Measurements from ENCODE around the gene PRPF31.

PRPF31 gene

DNA sequence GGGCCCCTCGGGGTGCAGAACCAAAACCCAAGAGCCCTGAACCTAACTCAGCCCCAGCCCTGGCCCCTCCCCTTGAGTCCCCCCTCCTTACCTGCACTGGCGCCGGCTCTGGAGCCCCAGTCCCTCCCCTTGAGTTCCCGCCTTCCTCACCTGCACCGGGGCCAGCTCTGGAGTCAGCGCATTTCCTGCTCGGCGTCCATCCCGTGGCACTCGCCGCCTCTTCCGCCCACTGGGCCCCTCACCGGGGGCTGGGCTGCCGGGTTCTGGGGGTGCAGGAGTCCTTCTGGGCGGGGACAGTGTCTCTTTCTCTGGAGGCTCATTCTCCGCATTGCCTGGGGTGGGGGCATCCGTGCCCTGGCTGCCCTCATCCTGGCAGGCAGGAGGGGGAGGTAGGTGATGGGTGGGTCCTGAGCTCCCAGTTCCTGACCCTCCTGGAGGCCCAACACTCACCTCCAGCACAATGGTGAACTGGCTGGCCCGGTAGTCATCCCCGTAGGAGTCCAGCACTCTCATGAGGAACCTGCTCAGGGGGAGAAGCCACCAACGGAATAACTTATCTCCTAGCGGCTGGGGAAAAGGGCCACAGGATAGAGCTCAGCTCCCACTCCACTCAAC lies 7.6 kb upstream of the PRPF31 start:
- no peak for DNase-seq

DNA sequence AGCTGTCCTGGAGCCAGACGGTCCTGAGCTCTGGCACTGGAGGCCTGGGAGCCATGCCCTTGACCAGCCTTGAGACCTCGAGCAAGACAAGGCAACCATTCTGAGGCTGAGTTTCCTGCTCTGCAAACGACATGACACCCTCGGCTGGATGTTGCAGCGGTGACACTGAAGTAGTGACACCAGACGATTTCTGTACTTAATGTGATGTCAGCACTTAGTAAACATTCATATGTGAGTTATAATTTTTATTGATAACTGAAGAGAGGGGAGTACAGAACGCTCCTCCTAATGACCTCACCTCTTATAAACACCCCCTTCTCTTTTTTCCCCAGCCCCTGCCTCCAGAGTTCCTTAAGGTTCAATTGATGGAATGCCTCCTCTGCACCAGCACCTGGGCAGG lies 7.1 kb upstream of the PRPF31 start:
- no peak for DNase-seq

DNA sequence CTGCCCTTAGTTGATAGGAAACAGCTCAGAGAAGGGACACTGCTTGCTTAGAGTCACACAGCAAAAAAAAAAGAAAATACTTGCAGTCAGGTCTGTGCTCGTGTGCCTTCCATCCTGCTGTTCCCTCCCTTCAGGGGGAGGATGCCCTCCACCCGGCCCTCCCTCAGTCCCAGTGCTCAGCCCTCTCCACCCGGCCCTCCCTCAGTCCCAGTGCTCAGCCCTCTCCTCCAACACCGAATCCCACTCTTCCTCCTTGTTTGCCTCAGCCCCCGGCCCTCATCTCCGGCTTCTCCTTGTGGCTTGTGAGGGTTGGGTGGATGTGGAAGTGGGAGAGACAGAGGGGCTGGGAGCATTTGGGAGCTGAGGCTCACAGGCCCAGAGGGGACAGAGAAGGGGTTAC lies 5.9 kb upstream of the PRPF31 start:
- no peak for DNase-seq

DNA sequence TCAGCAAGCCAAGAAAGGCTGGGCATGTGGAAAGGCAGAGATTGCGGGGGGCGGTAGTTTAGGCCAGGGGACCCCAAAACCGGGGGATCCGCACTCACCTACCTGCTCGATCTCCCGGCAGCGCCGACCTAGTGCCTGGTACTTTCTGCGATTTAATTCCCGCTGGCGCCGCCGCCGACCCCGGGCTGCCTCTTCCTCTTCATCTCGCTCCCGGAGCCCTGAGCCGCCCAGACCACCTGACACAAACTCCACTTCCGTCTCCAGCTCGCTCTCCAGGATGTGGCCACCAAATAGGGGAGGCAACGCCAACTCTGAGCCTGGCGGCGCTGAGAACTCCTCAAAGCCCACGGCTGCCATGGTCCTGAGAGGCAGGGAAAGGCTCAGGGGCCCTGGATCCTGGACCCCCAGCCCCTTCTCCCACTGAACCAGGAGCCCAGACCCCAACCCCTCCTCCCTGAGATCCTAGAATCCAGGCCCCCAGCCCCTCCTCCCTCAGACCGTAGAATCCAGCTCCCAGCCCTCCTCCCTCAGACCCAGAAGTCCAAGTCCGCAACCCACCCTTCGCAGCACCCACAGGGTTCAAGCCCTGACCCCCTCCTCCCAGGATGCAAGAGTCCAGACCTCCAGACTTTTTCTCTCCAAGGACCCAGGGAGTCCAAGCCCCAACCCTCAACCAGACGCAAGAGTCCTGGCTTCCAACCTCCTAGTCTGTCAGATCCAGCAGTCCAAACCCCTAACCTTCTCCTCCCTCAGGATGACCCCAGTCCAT lies 1.0 kb upstream of the PRPF31 start:
- peak; percentile 45 to 51 for DNase-seq

DNA sequence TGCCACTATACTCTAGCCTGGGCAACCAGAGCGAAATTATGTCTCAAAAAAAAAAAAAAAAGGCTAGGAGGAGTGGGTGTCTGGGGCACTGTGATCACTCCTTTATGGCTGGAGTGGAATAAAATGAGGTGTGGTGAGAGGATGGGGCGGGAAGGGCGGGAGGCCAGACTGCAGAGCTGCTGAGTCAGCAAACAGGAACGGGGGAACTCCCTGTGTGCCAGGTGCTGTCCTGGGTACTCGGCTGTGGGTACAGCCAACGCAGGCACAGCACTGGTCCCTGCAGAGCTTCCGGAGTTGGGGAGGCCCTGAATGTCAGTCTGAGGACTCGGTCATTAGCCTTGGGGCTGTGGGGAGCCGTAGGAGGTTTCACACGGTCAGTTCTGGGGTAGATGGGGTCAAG lies 5.7 kb downstream of the PRPF31 start:
- no peak for DNase-seq

DNA sequence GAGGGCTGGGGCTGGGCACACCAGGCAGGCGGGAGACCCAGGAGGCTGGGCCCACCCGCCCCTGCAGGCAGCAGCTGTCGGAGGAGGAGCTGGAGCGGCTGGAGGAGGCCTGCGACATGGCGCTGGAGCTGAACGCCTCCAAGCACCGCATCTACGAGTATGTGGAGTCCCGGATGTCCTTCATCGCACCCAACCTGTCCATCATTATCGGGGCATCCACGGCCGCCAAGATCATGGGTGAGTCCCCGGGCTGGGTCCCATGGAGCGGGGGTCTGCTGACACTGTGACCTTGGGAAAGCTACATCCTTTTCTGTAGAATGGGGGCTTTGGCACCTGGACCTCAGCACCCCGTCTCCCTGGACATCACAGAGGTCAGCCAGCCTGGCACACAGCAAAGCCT lies 8.1 kb downstream of the PRPF31 start:
- DNase-seq: no peak

DNA sequence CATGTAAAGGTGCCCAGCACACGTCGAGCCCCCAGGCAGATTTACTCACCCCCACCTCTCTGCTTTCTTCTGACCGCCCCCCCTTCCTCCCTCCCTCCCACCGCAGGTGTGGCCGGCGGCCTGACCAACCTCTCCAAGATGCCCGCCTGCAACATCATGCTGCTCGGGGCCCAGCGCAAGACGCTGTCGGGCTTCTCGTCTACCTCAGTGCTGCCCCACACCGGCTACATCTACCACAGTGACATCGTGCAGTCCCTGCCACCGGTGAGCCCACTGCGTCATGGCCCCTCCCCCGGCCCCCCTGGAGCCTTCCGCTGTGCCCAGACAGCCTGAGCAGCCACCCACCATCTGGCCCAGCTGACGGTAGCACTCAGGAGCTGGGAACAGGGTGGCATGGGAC lies 8.8 kb downstream of the PRPF31 start:
- DNase-seq: no peak

DNA sequence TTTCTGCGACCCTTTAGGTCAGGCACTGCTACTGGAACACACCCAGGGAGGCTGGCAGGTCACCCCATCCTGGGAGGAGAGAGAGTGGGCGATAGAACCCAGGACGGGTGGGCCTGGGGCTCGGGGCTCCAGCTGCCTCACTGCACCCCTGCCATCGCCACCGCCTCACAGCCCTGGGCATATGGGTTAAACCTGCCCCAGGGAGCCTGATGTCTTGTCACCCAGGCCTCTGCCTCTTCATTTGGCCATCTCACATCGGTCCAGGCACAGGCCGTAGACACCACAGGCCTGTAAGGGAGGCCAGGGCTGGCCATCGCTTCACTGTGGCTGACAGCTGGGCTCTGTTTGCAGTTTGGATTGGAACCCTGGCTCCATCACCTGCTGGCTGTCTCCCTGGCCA lies 10.2 kb downstream of the PRPF31 start:
- no peak for DNase-seq

DNA sequence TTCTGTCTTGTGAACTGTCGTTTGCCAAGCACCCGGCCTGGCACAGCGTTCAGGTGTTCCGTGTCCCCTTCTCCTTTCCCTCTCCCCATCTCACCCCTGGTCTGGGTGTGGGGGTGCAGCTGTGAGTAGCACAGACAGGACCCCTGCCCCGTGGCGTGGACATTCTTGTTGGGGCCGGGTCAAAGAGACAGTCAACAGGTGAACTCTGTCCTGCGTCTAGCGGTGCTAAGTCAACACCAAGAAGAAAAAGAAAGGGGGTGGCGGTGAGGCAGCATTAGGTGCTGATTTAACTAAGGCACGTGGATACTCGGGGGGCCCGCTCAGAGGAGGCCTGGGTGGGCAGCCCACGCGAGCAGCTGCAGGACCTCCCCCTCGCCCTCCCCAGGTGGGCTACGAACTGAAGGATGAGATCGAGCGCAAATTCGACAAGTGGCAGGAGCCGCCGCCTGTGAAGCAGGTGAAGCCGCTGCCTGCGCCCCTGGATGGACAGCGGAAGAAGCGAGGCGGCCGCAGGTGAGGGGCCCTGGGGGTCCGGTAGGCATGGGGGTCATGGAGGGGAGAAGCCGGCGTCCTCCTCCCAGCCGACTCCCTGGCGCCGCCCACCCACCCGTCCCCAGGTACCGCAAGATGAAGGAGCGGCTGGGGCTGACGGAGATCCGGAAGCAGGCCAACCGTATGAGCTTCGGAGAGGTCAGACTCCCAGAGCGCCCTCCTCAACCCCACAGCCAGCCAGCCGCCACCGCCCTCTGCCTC lies 12.3 kb downstream of the PRPF31 start:
- DNase-seq: no peak

DNA sequence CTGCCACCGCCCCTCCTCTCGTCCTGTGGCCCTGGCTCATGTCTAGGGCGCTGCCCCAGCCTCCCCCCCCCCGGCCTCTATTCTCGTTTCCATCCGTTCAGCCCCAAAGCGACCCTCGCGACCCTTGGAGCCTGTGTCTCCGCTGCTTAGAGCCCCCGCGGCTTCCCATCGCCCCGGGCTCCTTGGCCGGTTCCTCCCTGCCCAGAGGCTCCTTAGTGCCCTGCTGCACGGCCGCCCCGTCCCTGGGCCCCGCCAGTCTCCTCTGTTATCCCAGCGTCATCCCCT lies 12.8 kb downstream of the PRPF31 start:
- no peak for DNase-seq

DNA sequence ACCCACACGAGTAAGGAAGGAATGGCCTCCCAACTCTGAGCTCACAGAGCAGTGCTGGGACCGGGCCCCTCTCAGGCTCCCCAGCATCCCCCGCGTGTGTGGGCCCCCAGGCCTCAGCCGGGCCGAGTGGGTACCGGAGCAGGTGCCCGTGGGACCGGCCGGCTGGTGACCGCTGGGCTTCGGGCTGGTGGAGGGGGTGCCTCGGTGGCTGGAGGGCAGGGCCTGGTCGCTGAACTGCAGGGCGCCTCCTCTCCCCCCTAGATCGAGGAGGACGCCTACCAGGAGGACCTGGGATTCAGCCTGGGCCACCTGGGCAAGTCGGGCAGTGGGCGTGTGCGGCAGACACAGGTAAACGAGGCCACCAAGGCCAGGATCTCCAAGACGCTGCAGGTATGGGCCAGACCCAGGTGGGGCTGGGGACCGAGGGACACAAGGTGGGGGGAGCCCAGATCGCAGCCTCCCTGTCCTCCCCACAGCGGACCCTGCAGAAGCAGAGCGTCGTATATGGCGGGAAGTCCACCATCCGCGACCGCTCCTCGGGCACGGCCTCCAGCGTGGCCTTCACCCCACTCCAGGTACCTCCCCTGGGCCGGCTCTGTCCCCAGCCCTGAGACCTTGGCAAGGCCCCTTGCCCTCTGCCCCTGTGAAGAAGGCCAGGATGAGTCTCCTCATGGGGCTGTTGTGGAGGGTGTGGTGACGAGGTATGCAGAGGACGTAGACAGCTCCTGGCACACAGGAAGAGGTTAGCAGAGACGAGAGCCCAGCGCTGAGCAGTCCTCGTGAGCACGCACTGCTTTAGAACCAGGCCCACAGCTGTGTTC lies 13.5 kb downstream of the PRPF31 start:
- DNase-seq: no peak

DNA sequence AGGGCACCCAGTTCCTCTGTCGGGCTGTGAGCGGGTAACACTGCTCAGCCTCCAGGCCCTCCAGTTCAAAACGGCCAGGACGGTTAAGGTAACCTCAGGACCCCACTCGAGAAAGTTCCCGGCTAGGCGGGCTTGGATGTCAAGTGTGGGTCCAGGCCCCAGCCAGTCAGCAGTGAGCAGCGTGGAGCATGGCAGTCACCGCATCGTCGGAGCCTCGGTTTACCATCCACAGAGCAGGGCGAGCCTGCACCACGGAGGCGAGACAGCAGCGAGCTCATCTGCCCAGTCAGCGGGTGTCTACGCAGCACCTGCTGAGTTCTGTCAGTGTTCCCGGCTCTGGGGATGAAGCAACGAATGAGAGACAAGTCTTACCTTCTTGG lies 14.1 kb downstream of the PRPF31 start:
- DNase-seq: no peak

DNA sequence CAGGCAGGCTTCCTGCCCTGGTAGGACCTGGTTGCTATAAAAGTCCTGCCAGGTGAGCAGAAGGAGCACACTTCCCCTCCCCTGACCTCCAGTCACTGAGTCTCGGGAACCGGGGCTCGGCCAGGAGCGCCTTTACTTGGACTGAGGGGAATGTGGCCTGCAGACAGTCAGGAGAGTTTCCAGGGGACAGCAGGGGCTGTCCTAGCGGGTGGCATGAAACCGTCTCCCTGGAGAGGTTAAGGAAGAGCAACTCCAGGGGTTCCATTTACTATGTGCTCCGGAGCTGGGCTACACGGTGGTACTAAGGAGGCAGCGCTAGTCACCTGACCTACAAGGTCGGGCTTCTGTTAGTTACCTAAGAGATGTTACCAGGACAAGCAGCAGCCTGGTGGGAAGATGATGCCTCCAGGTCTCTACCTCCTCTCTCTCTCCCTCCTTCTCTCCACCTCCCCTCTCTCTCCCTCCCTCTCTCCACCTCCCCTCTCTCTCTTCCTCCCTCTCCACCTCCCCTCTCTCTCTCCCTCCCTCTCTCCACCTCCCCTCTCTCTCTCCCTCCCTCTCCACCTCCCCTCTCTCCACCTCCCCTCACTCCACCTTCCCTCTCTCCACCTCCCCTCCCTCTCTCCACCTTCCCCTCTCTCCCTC lies 17.9 kb downstream of the PRPF31 start:
- peak in 1 of 2 experiments; percentile 2 for DNase-seq

DNA sequence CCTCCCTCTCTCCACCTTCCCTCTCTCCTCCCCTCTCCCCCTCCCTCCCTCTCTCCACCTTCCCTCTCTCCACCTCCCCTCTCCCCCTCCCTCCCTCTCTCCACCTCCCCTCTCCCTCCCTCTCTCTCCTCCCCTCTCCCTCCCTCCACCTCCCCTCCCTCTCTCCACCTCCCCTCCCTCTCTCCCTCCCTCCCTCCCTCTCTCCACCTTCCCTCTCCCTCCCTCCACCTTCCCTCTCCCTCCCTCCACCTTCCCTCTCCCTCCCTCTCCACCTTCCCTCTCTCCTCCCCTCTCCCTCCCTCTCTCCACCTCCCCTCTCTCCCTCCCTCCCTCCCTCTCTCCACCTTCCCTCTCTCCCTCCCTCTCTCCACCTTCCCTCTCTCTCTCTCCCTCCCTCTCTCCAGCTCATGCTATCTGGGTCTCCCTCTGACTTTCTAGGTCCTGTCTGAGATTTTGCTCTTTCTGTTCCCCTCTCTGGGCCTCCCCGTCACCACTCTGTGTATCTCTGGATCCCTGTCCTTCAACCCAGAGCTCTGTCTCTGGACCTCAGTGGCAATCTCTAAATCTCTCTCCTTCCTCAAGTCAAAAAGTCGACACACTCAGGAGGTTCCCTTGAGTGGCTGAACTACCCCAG lies 18.5 kb downstream of the PRPF31 start:
- DNase-seq: no peak

DNA sequence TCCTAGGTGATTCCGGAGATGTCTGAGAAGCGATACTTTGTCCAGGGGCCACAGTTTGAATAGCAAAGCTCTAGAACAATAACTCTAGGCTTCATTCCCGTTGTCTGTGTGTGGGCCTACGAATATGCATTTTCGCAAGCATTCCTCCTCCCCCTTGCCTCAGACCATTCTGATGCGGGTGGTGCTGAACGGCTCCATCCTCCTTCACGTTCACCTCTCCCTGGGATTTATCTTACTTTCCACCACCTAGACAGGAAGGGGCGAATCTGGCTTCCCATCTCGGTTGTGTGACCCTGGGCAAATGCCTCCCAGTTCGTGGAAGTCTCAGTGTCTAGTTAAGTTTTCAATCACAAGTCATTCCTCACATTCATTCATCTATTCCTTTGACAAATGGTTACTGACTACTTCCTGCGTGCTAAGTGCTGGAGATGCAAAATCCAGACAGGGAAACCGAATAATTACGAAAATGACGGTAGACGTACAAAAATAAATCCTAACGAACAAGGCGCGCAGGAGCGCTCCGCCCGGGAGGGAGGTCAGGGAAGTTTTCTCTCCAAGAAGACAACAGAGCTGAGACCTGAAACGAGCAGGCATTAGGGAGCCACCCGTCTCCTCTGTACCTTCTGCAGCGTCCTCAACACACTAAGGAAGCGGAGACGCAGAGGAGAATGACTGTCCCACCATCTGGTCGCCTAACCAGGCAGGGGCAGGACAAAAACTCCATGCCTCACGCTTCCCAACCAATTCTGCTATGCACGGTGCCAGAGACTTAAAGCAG lies 20.7 kb downstream of the PRPF31 start:
- DNase-seq: peak in 1 of 2 experiments; percentile 50

DNA sequence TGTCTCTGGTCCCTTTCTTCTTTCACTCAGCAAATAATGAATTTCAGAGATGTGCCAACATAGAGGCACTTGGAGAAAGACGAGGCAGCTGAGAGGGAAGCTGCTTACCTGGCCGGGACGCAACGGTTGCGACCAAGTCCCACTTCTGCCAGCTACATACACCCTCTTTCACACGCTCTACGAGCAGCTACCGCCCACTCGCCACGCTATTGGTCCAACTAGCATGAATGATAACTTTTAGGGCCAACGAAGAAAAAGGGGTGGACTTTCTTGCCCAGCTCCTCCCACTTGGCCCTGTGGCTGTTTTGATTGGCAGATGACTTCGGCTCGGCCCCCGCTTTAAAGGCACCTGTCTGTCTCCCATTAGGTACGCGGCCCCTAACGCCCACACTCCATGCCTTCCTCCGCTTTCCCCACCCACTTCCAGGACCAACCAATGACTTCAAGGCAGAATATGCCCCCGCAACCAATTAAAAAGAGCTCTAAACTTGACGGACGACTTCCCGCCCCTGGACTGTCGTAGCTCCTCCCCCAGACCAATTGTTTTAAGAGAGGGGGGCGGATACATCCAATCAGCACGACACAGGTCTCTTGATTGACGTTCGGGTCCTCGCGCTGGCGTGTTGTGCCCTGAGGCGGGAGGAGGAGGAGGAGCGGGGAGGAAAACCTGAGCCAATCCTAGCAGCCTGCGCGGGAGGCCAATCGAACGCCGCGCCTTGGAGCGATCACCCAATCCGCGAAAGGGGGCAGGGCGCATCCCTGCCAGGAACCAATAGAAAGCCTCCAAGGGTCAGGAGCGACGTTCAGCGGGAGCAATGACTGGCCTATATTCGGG lies 21.5 kb downstream of the PRPF31 start:
- peak; percentile 99 to 100 for DNase-seq

DNA sequence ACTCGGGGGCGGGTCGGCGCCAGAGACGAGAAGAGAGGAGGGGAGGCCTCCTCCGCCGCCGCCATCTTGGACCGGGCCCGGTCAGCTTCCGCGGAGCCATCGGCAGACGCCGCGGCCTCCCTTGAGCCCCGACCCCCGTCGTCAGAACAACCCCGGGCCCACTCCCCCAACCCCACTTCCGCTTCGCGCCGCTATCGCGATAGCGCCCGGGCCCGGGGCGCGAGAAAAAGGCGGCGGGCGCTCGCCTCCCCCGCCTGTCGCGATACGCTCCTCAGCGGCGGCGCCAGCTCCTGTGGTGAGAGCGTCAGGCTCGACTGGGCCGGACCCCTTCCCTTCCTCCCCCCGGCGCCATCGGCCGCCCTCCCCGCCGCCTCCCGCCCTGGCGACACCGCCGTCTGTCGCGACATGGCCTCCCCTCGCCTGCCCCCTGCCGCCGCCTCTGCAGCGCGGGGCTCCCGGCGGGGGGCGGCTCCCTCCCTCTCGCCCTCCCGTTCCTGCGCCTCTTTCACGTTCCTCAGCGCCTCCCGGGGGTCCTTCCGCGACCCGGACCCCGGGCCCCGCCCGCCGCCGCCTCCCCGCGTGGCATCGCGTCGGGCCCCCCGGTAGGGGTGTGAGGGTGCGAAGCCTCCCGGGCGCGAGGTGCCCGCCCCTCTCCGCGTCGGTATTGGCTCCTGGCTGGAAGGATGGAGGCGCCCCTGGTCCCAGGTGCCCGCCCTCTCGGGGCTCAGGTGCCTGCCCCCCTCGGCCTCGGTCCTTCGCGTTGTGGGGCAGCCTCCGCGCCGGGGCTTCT lies 22.3 kb downstream of the PRPF31 start, which contains the start of gene CNOT3:
CNOT3 (plus strand) TSS at position 64 of the 790 bp plus-strand sequence. CDS start 5,217 bp downstream, outside the sequence.
- no peak for DNase-seq

DNA sequence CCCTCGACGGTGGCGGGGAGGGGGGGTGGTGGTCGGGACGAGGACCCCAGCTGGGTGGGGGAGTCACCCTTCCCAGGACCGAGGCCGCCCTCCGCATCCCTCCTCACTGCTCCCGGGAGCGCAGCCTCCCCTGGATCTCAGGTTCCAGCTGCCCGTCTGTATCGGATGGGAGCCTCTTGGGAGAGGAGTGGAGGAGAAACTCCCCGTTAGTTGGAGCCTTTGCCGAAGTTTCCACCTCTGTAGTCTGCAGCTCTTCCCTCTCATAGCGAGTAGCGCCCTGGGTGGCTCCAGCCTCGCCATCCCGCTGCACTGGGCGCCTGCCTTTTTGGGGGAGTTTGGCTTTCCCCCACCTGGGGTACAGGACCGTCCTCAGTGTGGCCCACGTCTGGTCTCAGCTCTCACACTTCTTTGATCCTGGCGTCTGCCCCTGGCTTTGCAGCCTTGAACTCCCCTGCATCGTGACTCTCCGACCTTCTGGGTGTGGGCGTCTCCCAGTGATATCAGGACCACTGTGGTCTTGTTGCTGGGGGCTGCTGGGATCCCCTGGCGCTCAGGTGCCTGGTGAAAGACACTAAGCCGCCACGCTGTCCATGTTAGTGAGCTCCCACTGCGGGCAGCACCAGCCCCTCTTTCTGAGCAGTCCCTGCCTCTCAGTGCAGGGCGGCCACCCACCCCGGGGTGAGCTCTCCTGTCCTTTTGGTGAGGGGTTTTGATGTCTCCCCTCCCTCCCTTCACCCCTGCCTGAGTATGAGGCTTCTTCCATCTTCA lies 23.1 kb downstream of the PRPF31 start:
- DNase-seq: no peak

DNA sequence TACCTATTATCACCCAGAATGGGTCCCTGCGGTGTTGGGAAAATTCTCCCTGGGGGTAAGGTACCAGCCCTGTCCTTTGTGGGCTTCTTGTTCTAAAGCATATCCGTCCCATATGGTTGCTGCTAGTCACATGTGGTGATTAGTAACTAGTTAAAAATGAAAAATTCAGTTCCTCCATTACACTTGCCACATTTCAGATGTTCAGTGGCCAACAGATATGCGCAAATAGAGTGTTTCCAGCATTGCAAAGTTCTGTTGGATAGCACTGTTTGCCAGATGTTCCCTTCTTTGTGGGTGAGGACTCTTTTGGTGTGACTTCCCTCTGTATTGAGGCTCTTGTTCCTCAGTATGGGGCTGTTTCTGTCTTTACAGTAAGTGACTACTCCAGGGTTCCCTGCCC lies 25.8 kb downstream of the PRPF31 start:
- DNase-seq: no peak

Measured in AML-193 (cell line).